ENCODE data around the gene XBP1.

GRCh38 chr22:28761449-28761755, 39.0 kb downstream of the XBP1 start:
- TF ChIP-seq POLR2A (IDR thresholded peaks at IDR 0.05; ENCODE audit: low read depth, low read length), result no peak
- no peak for TF ChIP-seq CTCF (IDR thresholded peaks at IDR 0.05; ENCODE audit: extremely low read depth in 1 of 2, insufficient read depth in 1 of 2, low read depth in 1 of 2, low read length in 2 of 2)
- TF ChIP-seq EZH2 (IDR thresholded peaks at IDR 0.05; ENCODE audit: borderline replicate concordance, low read depth, low read length, severe bottlenecking), result no peak
- no peak for TF ChIP-seq POLR2AphosphoS5 (IDR thresholded peaks at IDR 0.05; ENCODE audit: insufficient read depth, low read depth, low read length)
- no peak for TF ChIP-seq MAX (IDR thresholded peaks at IDR 0.05; ENCODE audit: insufficient read depth, insufficient read length)
- TF ChIP-seq JUN (IDR thresholded peaks at IDR 0.05; ENCODE audit: borderline replicate concordance, insufficient read depth, insufficient read length, low read depth), result no peak
- TF ChIP-seq MYC (IDR thresholded peaks at IDR 0.05; ENCODE audit: low read depth, low read length), result no peak
- no peak for TF ChIP-seq FOS (IDR thresholded peaks at IDR 0.05; ENCODE audit: borderline replicate concordance, insufficient read depth, low read length)

Measured in endothelial cell of umbilical vein (primary cell).